ENCODE measurements around the gene ITGBL1. TPM values are rescaled to one million over a fixed set of nuclear protein-coding genes. Genes with fewer than 3 reads are reported as not detected.

Gene ITGBL1
- total RNA-seq, 2 experiments from 2014 or later: not detected

DNA sequence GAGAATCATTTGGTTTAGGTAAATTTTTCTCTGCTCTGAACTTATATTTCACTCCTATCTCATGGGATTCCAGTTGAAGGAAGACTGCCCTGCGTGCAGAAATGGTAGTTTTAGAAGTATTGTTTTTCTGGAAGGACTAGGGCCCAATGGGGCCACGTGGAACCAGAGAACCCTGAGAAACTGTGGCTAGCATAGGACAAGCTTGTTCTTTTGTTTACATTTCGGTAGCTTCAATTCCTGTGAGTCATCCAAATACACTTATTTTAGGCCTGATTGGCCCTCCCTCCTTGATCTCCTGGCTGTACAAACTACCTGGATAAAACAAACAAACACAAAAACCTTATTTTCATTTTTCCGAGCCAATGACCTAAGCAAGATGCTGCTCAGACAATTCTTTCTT, 124.0 kb downstream of the ITGBL1 start:
- intact Hi-C loops (cut with micrococcal nuclease; ENCODE audit: unreplicated experiment): no loop called here
- ChIA-PET POLR2A (no interaction called here), CTCF (ENCODE audit: unreplicated experiment) (no interaction called here)

DNA sequence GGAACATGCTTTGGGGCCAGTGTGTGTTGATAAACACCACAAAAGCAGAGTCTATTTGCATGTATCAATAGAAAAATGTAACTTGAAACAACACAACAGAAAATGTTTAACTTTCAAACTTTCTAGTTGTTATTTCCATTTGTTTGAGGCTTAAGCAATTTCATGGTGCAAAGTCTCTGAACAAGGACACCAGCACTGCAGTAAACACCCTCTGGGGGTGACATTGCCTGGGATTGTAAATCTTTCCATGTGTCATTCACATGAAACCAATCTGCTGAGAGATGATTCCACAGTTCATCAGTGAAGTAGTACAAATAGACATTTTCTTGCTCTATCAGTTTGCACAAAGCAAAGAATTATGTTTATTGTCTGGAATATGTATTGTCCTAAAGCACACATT, 124.5 kb downstream of the ITGBL1 start:
- Histone ChIP-seq H3K4me1 (ENCODE audit: insufficient read depth, low read length, poor library complexity, severe bottlenecking) (no peaks in the 10 kb centered on the region), H3K27ac (ENCODE audit: low read depth, low read length, poor library complexity, severe bottlenecking) (no peak overlapping the region), H4K20me1 (ENCODE audit: insufficient read depth, low read length) (no peaks in the 10 kb centered on the region), H3K4me3 (ENCODE audit: low read depth, low read length, poor library complexity, severe bottlenecking) (no peak overlapping the region), H2AFZ (ENCODE audit: low read length) (no peak overlapping the region), H3K79me2 (ENCODE audit: insufficient read depth, low read depth, low read length) (no peaks in the 10 kb centered on the region), H3K4me2 (ENCODE audit: low read length) (no peak overlapping the region), H3K36me3 (ENCODE audit: insufficient read depth, low read length) (no peaks in the 10 kb centered on the region), H3K9me3 (ENCODE audit: low read length) (no peaks in the 10 kb centered on the region), H3K9me2 (ENCODE audit: insufficient read depth, low read length) (no peaks in the 10 kb centered on the region)
- no TSS peak for BruUV-seq (replicated peaks)
- TF ChIP-seq EZH2phosphoT487 (IDR thresholded peaks at IDR 0.05; ENCODE audit: borderline replicate concordance, low read depth, low read length): no peak
- TF ChIP-seq, protein P1, sequence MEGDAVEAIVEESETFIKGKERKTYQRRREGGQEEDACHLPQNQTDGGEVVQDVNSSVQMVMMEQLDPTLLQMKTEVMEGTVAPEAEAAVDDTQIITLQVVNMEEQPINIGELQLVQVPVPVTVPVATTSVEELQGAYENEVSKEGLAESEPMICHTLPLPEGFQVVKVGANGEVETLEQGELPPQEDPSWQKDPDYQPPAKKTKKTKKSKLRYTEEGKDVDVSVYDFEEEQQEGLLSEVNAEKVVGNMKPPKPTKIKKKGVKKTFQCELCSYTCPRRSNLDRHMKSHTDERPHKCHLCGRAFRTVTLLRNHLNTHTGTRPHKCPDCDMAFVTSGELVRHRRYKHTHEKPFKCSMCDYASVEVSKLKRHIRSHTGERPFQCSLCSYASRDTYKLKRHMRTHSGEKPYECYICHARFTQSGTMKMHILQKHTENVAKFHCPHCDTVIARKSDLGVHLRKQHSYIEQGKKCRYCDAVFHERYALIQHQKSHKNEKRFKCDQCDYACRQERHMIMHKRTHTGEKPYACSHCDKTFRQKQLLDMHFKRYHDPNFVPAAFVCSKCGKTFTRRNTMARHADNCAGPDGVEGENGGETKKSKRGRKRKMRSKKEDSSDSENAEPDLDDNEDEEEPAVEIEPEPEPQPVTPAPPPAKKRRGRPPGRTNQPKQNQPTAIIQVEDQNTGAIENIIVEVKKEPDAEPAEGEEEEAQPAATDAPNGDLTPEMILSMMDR (conservative IDR thresholded peaks at IDR 0.05; ENCODE audit: low read length): no peak
- DNase-seq (ENCODE audit: low spot score): no peak
- intact Hi-C loops (cut with micrococcal nuclease; ENCODE audit: unreplicated experiment): no loop called here
- CTCF ChIA-PET (ENCODE audit: unreplicated experiment): no interaction called here
- POLR2A ChIA-PET: no interaction called here

More for the DNA sequence above, 124.0 kb downstream of the ITGBL1 start:
- Histone ChIP-seq H3K4me3 (ENCODE audit: low read depth, low read length, poor library complexity, severe bottlenecking) (no peak overlapping the region), H3K27ac (ENCODE audit: low read depth, low read length, poor library complexity, severe bottlenecking) (no peak overlapping the region), H3K36me3 (ENCODE audit: insufficient read depth, low read length) (no peaks in the 10 kb centered on the region), H3K79me2 (ENCODE audit: insufficient read depth, low read depth, low read length) (no peaks in the 10 kb centered on the region), H2AFZ (ENCODE audit: low read length) (no peak overlapping the region), H3K4me1 (ENCODE audit: insufficient read depth, low read length, poor library complexity, severe bottlenecking) (no peaks in the 10 kb centered on the region), H3K4me2 (ENCODE audit: low read length) (no peak overlapping the region), H3K9me3 (ENCODE audit: low read length) (no peaks in the 10 kb centered on the region), H3K9me2 (ENCODE audit: insufficient read depth, low read length) (no peaks in the 10 kb centered on the region), H4K20me1 (ENCODE audit: insufficient read depth, low read length) (no peaks in the 10 kb centered on the region)
- no TSS peak for BruUV-seq (replicated peaks)
- TF ChIP-seq, protein P1 (conservative IDR thresholded peaks at IDR 0.05; ENCODE audit: low read length): no peak
- no peak for TF ChIP-seq EZH2phosphoT487 (IDR thresholded peaks at IDR 0.05; ENCODE audit: borderline replicate concordance, low read depth, low read length)
- no peak for DNase-seq (ENCODE audit: low spot score)

DNA sequence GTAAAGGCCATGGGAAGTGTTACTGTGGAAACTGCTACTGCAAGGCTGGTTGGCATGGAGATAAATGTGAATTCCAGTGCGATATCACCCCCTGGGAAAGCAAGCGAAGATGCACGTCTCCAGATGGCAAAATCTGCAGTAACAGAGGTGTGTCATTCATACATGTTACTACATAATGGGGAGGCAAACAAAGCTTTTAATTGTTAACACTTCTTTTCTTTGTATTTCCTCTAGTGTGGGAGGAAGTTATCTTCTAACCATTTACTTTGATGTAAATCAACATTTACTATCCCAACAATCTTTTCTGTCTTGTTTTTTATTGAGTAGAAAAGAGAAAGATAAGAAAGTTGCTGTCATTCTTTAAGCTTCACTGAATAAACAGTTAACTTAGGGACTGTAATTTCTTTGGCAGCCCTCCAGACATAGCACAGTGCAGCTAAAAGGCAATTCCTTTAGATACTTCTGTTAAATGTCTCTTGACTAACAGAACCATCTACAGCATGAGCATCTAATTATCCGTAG, 126.9 kb downstream of the ITGBL1 start:
- no peak for TF ChIP-seq EZH2phosphoT487 (IDR thresholded peaks at IDR 0.05; ENCODE audit: borderline replicate concordance, low read depth, low read length)
- TF ChIP-seq, protein P1 (conservative IDR thresholded peaks at IDR 0.05; ENCODE audit: low read length): no peak
- Histone ChIP-seq H3K4me2 (ENCODE audit: low read length) (no peak overlapping the region), H3K9me2 (ENCODE audit: insufficient read depth, low read length) (no peaks in the 10 kb centered on the region), H2AFZ (ENCODE audit: low read length) (no peak overlapping the region), H3K4me3 (ENCODE audit: low read depth, low read length, poor library complexity, severe bottlenecking) (no peak overlapping the region), H3K79me2 (ENCODE audit: insufficient read depth, low read depth, low read length) (no peaks in the 10 kb centered on the region), H3K4me1 (ENCODE audit: insufficient read depth, low read length, poor library complexity, severe bottlenecking) (no peaks in the 10 kb centered on the region), H3K36me3 (ENCODE audit: insufficient read depth, low read length) (no peaks in the 10 kb centered on the region), H4K20me1 (ENCODE audit: insufficient read depth, low read length) (no peaks in the 10 kb centered on the region), H3K27ac (ENCODE audit: low read depth, low read length, poor library complexity, severe bottlenecking) (no peak overlapping the region), H3K9me3 (ENCODE audit: low read length) (no peaks in the 10 kb centered on the region)
- CTCF ChIA-PET (ENCODE audit: unreplicated experiment): no interaction called here
- no TSS peak for BruUV-seq (replicated peaks)
- intact Hi-C loops (cut with micrococcal nuclease; ENCODE audit: unreplicated experiment): no loop called here
- POLR2A ChIA-PET: no interaction called here
- DNase-seq (ENCODE audit: low spot score): no peak
